Osteoblast (primary cell): ENCODE data around the gene UNC80. TPM values are rescaled to one million over a fixed set of nuclear protein-coding genes. Genes with fewer than 3 reads are reported as not detected.

Experiments used
- DNase-seq: peaks from one replicate; pipeline ENCODE4 v3.0.0; 2011; ENCODE audit warnings: low spot score, mixed read lengths; ENCODE audit not compliant: insufficient read length; ENCODE audit errors: missing footprints
- H2AFZ ChIP-seq: 2 replicates; pipeline ENCODE4 v1.6.0; 2011; ENCODE audit warnings: mild to moderate bottlenecking, low read length
- H3K27ac ChIP-seq: 2 replicates; pipeline ENCODE4 v1.5.1; 2011; ENCODE audit warnings: mild to moderate bottlenecking, low read depth, low read length, moderate library complexity
- H3K27me3 ChIP-seq: 2 replicates; pipeline ENCODE4 v1.6.0; 2012; ENCODE audit warnings: mild to moderate bottlenecking, control low read depth, inconsistent platforms, low read length, moderate library complexity; ENCODE audit not compliant: insufficient read depth
- H3K36me3 ChIP-seq: 2 replicates; pipeline ENCODE4 v1.5.1; 2011; ENCODE audit warnings: mild to moderate bottlenecking, low read length, control low read depth, moderate library complexity; ENCODE audit not compliant: insufficient read depth
- H3K4me1 ChIP-seq: 2 replicates; pipeline ENCODE4 v1.5.1; 2011; ENCODE audit warnings: mild to moderate bottlenecking, low read length, control low read depth, moderate library complexity; ENCODE audit not compliant: insufficient read depth
- H3K4me2 ChIP-seq: 2 replicates; pipeline ENCODE4 v1.6.0; 2011; ENCODE audit warnings: mild to moderate bottlenecking, low read length; ENCODE audit not compliant: insufficient read depth
- H3K4me3 ChIP-seq: fragments of 200-600 bp; sonication (generic); 3 replicates; pipeline ENCODE4 v1.5.1; 2012; ENCODE audit warnings: mild to moderate bottlenecking, low read length, inconsistent platforms; ENCODE audit not compliant: insufficient read depth
- H3K79me2 ChIP-seq: 2 replicates; pipeline ENCODE4 v1.6.0; 2012; ENCODE audit warnings: mild to moderate bottlenecking, low read length, control low read depth, inconsistent platforms; ENCODE audit not compliant: insufficient read depth
- H3K9me3 ChIP-seq: 2 replicates; pipeline ENCODE4 v1.5.1; 2011; ENCODE audit warnings: low read depth, low read length, control low read depth
- H4K20me1 ChIP-seq: 2 replicates; pipeline ENCODE4 v1.6.0; 2012; ENCODE audit warnings: mild to moderate bottlenecking, low read length, control low read depth; ENCODE audit not compliant: insufficient read depth
- CTCF ChIP-seq: IDR thresholded peaks from 2 replicates; pipeline ENCODE4 v1.5.1; 2011; ENCODE audit warnings: mild to moderate bottlenecking, low read depth, low read length, moderate library complexity; ENCODE audit errors: extremely low read depth
- total RNA-seq: library from RNA; depleted of rRNA; stranded (reverse); fragments of >200 nt; gene quantifications from 2 replicates; pipeline ENCODE4 v1.2.3, GENCODE V29; 2012

Gene UNC80
- total RNA-seq, 1 donor: not detected

GRCh38 chr2:209965723-209966122 lies 194.1 kb downstream of the UNC80 start:
- TF ChIP-seq CTCF: no peak
- H2AFZ ChIP-seq: no peak overlapping the region

GRCh38 chr2:209969692-209970091 lies 198.1 kb downstream of the UNC80 start:
- Histone ChIP-seq H3K79me2 (no peaks in the 10 kb centered on the region), H3K4me2 (no peak overlapping the region), H3K36me3 (no peaks in the 10 kb centered on the region), H4K20me1 (no peaks in the 10 kb centered on the region), H2AFZ (no peak overlapping the region), H3K9me3 (no peaks in the 10 kb centered on the region), H3K27me3 (no peaks in the 10 kb centered on the region), H3K4me1 (no peaks in the 10 kb centered on the region), H3K4me3 (no peak overlapping the region), H3K27ac (no peak overlapping the region)
- TF ChIP-seq CTCF: no peak
- DNase-seq: no peak

More at GRCh38 chr2:209965723-209966122, 194.1 kb downstream of the UNC80 start:
- H3K9me3 ChIP-seq: no peaks in the 10 kb centered on the region
- no peaks in the 10 kb centered on the region for H3K36me3 ChIP-seq
- no peaks in the 10 kb centered on the region for H3K4me1 ChIP-seq
- no peaks in the 10 kb centered on the region for H4K20me1 ChIP-seq
- no peak overlapping the region for H3K4me2 ChIP-seq
- no peak overlapping the region for H3K4me3 ChIP-seq
- no peak for DNase-seq
- no peaks in the 10 kb centered on the region for H3K79me2 ChIP-seq
- no peaks in the 10 kb centered on the region for H3K27me3 ChIP-seq
- no peak overlapping the region for H3K27ac ChIP-seq

GRCh38 chr2:209970271-209970670 lies 198.6 kb downstream of the UNC80 start:
- DNase-seq: no peak

GRCh38 chr2:209970711-209971110 lies 199.1 kb downstream of the UNC80 start:
- no peak for TF ChIP-seq CTCF
- Histone ChIP-seq H3K4me2 (no peak overlapping the region), H2AFZ (no peak overlapping the region), H3K4me3 (no peak overlapping the region), H4K20me1 (no peaks in the 10 kb centered on the region), H3K4me1 (no peaks in the 10 kb centered on the region), H3K79me2 (no peaks in the 10 kb centered on the region), H3K9me3 (no peaks in the 10 kb centered on the region), H3K27me3 (no peaks in the 10 kb centered on the region), H3K36me3 (no peaks in the 10 kb centered on the region), H3K27ac (no peak overlapping the region)
- no peak for DNase-seq

More at GRCh38 chr2:209970271-209970670, 198.6 kb downstream of the UNC80 start:
- Histone ChIP-seq H3K4me3 (no peak overlapping the region), H2AFZ (no peak overlapping the region), H3K79me2 (no peaks in the 10 kb centered on the region), H3K36me3 (no peaks in the 10 kb centered on the region), H3K27ac (no peak overlapping the region), H3K27me3 (no peaks in the 10 kb centered on the region), H3K4me2 (no peak overlapping the region), H4K20me1 (no peaks in the 10 kb centered on the region), H3K4me1 (no peaks in the 10 kb centered on the region), H3K9me3 (no peaks in the 10 kb centered on the region)
- no peak for TF ChIP-seq CTCF
